ENCODE results near the gene TELO2. TPM values are rescaled to one million over a fixed set of nuclear protein-coding genes. Genes with fewer than 3 reads are reported as not detected.

The TELO2 gene
- total and polyA plus RNA-seq, 9 donors, result 0.27 to 36.8 (median 31.7) TPM

DNA sequence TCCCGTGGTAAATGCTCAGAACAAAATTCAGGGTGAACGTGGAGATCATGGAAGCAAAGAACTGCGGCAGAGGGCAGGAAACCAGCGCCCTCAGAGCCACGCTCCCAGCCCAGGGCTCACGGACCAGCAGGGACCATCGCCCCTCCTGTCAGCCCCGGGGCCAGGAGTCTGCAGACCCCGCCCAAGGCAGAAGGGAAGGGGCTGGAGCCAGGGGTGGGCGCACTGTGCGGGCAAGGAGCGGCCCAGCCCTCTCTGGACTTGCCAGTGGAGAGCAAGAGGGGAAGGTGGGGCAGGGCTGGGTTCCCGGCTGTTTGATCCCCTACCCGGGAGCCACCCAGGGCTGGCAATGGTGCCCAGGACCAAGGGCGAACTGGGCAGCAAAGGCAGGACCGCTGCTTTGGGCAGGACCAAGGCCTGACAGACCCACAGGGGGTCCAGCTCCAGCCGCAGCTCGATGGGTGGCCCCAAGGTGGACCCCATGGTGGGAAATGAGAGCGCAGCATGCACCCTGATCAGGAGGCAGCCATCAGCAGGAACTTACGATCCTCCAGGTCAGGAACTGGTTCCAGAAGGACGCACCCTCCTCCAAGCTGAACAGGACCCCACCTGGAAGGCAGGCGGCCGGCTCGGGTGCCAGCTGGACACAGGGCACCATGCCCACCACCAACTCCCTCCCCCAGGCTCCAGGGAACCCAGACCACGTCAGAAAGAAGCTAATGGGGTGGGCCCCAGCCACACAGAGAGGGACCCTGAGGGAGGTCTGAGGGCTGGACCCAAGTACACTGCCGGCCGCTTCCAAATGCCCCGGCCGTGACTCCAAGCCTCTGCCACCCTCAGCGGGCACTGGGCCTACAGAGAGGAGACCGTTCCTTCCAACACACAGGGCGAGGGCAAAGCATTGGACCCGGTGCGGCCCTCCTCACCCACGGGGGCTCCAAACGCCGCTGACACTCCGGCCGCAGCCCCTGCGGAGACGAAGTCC lies 37.7 kb upstream of the TELO2 start:
- no peaks in the 10 kb centered on the region for H3K4me1 ChIP-seq (ENCODE audit: insufficient read depth)
- DNase-seq, result no peak
- TF ChIP-seq, protein P1, sequence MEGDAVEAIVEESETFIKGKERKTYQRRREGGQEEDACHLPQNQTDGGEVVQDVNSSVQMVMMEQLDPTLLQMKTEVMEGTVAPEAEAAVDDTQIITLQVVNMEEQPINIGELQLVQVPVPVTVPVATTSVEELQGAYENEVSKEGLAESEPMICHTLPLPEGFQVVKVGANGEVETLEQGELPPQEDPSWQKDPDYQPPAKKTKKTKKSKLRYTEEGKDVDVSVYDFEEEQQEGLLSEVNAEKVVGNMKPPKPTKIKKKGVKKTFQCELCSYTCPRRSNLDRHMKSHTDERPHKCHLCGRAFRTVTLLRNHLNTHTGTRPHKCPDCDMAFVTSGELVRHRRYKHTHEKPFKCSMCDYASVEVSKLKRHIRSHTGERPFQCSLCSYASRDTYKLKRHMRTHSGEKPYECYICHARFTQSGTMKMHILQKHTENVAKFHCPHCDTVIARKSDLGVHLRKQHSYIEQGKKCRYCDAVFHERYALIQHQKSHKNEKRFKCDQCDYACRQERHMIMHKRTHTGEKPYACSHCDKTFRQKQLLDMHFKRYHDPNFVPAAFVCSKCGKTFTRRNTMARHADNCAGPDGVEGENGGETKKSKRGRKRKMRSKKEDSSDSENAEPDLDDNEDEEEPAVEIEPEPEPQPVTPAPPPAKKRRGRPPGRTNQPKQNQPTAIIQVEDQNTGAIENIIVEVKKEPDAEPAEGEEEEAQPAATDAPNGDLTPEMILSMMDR (IDR thresholded peaks at IDR 0.05), result no peak
- TF ChIP-seq POLR2A (IDR thresholded peaks at IDR 0.05), result no peak
- TF ChIP-seq EP300 (IDR thresholded peaks at IDR 0.05), result no peak
- intact Hi-C loops (cut with DNase I), result no loop called here
- no peaks in the 10 kb centered on the region for H3K27me3 ChIP-seq
- H3K27ac ChIP-seq, result no peak overlapping the region
- no peaks in the 10 kb centered on the region for H3K36me3 ChIP-seq
- no peak overlapping the region for H3K4me3 ChIP-seq
- no peaks in the 10 kb centered on the region for H3K9me3 ChIP-seq
- 88 to 93% (median 92%) methylated on average over 40 to 41 of the region's 41 CpGs for WGBS, 3 donors

DNA sequence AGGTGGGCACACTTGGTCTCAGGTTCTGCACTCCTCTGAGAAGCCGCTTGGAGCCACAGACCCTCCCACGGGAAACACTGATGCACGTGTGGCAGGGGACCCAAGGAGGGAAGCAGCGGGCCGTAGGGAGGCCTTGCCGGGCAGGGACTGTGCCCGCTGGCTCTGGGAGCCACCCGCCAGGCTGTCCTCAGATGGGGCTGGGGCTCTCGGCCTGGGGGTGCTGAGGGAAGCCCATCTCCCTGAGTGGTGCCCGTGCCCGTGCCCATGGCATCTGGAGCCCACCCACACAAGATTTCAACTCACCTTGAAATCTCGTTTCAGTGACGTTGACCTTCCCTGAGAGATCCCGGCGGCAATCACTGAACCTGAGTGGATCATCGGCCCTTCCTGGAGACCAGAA lies 36.2 kb upstream of the TELO2 start:
- no peak for TF ChIP-seq POLR2A (IDR thresholded peaks at IDR 0.05)
- TF ChIP-seq, protein P1 (IDR thresholded peaks at IDR 0.05), result no peak
- TF ChIP-seq EP300 (IDR thresholded peaks at IDR 0.05), result no peak
- no peak overlapping the region for H3K27ac ChIP-seq
- H3K4me3 ChIP-seq, result no peak overlapping the region
- 81 to 91% (median 85%) methylated on average over 16 of the region's 16 CpGs for WGBS, 3 donors
- no peak for DNase-seq
- H3K27me3 ChIP-seq, result no peaks in the 10 kb centered on the region
- intact Hi-C loops (cut with DNase I), result no loop called here
- H3K36me3 ChIP-seq, result no peaks in the 10 kb centered on the region
- H3K9me3 ChIP-seq, result no peaks in the 10 kb centered on the region
- no peaks in the 10 kb centered on the region for H3K4me1 ChIP-seq (ENCODE audit: insufficient read depth)

GRCh38 chr16:1457489-1458245 lies 35.5 kb upstream of the TELO2 start:
- Histone ChIP-seq H3K4me1 (ENCODE audit: insufficient read depth) (no peaks in the 10 kb centered on the region), H3K27me3 (no peaks in the 10 kb centered on the region), H3K4me3 (no peak overlapping the region), H3K36me3 (no peaks in the 10 kb centered on the region), H3K27ac (no peak overlapping the region), H3K9me3 (no peaks in the 10 kb centered on the region)
- no peak for TF ChIP-seq POLR2A (IDR thresholded peaks at IDR 0.05)
- no peak for TF ChIP-seq EP300 (IDR thresholded peaks at IDR 0.05)
- TF ChIP-seq, protein P1 (IDR thresholded peaks at IDR 0.05), result no peak
- WGBS, 3 donors, result 90 to 92% (median 92%) methylated on average over 35 to 42 of the region's 42 CpGs
- no peak for DNase-seq
- intact Hi-C loops (cut with DNase I), result no loop called here

GRCh38 chr16:1458336-1458976 lies 34.7 kb upstream of the TELO2 start:
- no peak for DNase-seq
- Histone ChIP-seq H3K9me3 (no peaks in the 10 kb centered on the region), H3K36me3 (no peaks in the 10 kb centered on the region), H3K4me1 (ENCODE audit: insufficient read depth) (no peaks in the 10 kb centered on the region), H3K4me3 (no peak overlapping the region), H3K27ac (no peak overlapping the region), H3K27me3 (no peaks in the 10 kb centered on the region)
- intact Hi-C loops (cut with DNase I), result no loop called here
- WGBS, 3 donors, result 91 to 95% (median 91%) methylated on average over 25 to 26 of the region's 26 CpGs
- TF ChIP-seq POLR2A (IDR thresholded peaks at IDR 0.05), result no peak
- TF ChIP-seq, protein P1 (IDR thresholded peaks at IDR 0.05), result no peak
- no peak for TF ChIP-seq EP300 (IDR thresholded peaks at IDR 0.05)
